Activated naive CD4-positive, alpha-beta T cell treated with anti-CD3 and anti-CD28 coated beads, Interleukin-2, amount 10 ng/mL, durations not matched to agents 7 days and 5 days (primary cell): ENCODE data around the gene ZXDC.

Source experiments
- CTCF ChIA-PET: fragments of 350-600 bp; sonication (Branson Sonifier 250); formaldehyde crosslinking; loops from one replicate; lab custom pipeline; 2021; ENCODE audit warnings: antibody characterized with exemption; lab: Charles Lee
- DNase-seq: peaks from one replicate; pipeline ENCODE4 v3.0.0-alpha.2; 2020
- H3K27ac Mint-ChIP-seq: one replicate; pipeline ENCODE4 v1.8.0; 2021; ENCODE audit warnings: mild to moderate bottlenecking, moderate library complexity, mixed read lengths
- H3K27me3 Mint-ChIP-seq: one replicate; pipeline ENCODE4 v1.8.0; 2021; ENCODE audit warnings: mild to moderate bottlenecking, mixed read lengths
- H3K36me3 Mint-ChIP-seq: one replicate; pipeline ENCODE4 v1.8.0; 2021; ENCODE audit warnings: mixed read lengths
- H3K4me1 Mint-ChIP-seq: one replicate; pipeline ENCODE4 v1.8.0; 2021; ENCODE audit warnings: mixed read lengths
- H3K4me3 Mint-ChIP-seq: one replicate; pipeline ENCODE4 v1.8.0; 2021; ENCODE audit warnings: mild to moderate bottlenecking, moderate library complexity, mixed read lengths
- H3K9me3 Mint-ChIP-seq: one replicate; pipeline ENCODE4 v1.8.0; 2021; ENCODE audit warnings: mixed read lengths

ZXDC gene, protein sequence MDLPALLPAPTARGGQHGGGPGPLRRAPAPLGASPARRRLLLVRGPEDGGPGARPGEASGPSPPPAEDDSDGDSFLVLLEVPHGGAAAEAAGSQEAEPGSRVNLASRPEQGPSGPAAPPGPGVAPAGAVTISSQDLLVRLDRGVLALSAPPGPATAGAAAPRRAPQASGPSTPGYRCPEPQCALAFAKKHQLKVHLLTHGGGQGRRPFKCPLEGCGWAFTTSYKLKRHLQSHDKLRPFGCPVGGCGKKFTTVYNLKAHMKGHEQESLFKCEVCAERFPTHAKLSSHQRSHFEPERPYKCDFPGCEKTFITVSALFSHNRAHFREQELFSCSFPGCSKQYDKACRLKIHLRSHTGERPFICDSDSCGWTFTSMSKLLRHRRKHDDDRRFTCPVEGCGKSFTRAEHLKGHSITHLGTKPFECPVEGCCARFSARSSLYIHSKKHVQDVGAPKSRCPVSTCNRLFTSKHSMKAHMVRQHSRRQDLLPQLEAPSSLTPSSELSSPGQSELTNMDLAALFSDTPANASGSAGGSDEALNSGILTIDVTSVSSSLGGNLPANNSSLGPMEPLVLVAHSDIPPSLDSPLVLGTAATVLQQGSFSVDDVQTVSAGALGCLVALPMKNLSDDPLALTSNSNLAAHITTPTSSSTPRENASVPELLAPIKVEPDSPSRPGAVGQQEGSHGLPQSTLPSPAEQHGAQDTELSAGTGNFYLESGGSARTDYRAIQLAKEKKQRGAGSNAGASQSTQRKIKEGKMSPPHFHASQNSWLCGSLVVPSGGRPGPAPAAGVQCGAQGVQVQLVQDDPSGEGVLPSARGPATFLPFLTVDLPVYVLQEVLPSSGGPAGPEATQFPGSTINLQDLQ

GRCh38 chr3:126475413-126476114 is at the start of gene ZXDC:
Gene ZXDC, minus strand, starts transcription at chr3:126475891. Its CDS starts 26 bp downstream, at chr3:126475865.
- peaks cover 10% of the 10 kb centered on the region for H3K27me3 Mint-ChIP-seq
- peak within 1 kb of the TSS; percentile 95 for H3K27ac Mint-ChIP-seq
- CTCF ChIA-PET = interaction anchor here (0.7 to 1.3 kb wide), 3 partner anchors 12 to 86 kb away, joined by 3 to 4 read pairs (median 4); no protein-coding TSS in a partner anchor
- H3K4me1 Mint-ChIP-seq = peaks cover 40% of the 10 kb centered on the region
- no peaks in the 10 kb centered on the region for H3K9me3 Mint-ChIP-seq
- peaks cover 28% of the 10 kb centered on the region for H3K36me3 Mint-ChIP-seq
- peak; percentile 93 for DNase-seq
- peak within 1 kb of the TSS; percentile 94 for H3K4me3 Mint-ChIP-seq

DNA sequence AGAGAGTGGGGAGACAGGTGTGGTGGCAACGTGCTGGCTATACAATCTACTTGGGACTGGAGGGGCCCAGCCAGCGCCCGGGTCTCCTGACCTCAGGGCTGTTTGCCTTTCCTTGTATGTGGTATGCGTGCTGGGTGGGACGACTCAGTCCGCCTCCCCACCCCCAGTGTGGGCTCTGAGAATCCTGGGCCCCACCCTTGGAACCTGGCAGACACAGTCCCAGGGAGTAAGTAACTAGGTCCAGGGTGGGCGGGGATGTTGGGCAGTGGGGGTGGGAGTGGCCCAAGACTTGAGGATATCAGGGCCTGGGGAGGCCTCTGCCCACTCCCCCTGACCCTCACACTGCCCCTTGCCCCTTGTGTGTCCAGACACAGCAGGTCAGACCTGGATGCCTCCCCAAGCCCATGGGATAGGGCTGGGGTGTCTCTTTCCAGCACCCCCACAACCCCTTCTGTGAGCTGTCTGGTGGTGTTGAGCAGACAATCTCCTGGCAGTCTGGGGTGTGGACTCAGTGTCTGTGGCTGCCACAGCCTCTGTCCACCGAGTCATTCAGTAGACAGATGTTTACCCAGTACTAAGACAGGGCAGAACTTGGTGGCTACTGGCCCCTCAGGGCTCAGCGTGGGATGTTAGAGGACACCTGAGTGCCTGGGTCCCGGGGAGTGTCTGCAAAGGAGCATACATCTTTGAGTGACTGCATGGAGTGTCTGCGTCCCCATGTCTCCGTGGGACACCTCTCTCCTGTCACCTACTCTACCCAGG is 49.6 kb upstream of the ZXDC start:
- Mint-ChIP-seq H3K36me3 (no peaks in the 10 kb centered on the region), H3K9me3 (no peaks in the 10 kb centered on the region), H3K4me3 (no peak overlapping the region), H3K4me1 (no peaks in the 10 kb centered on the region), H3K27ac (no peak overlapping the region), H3K27me3 (peaks cover 51% of the 10 kb centered on the region)
- CTCF ChIA-PET = no interaction called here
- no peak for DNase-seq

DNA sequence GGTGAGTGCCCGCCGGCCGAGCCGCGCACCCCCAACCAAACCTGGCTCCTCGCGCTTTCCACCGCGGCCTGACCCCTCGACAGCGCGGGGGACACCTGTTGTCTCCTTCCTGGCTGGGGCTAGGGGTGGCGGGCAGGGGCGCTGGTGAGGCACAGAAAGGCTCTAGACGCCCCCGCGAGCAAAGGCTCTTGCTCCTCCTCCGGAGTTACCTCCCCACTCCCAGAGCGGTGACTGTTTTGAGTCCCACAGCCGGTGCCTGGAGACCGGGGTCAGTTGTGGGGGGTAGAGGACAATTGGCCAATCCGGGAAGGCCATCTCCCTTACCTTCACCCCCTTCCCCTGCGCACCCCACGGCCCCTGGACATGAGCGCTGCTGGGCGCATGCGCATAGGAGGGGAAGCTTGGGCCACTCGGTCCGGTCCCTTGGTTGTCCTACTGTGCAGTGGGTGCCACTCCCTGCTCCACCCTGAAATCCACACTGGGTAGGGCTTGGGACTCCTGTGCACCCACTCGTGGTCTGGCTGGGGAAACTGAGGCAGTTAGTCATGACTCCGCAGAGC is 48.8 kb upstream of the ZXDC start:
- no peak for DNase-seq
- H3K27me3 Mint-ChIP-seq = peaks cover 58% of the 10 kb centered on the region
- no peaks in the 10 kb centered on the region for H3K9me3 Mint-ChIP-seq
- no peak overlapping the region for H3K4me3 Mint-ChIP-seq
- CTCF ChIA-PET = no interaction called here
- H3K36me3 Mint-ChIP-seq = no peaks in the 10 kb centered on the region
- no peak overlapping the region for H3K27ac Mint-ChIP-seq
- H3K4me1 Mint-ChIP-seq = no peaks in the 10 kb centered on the region

DNA sequence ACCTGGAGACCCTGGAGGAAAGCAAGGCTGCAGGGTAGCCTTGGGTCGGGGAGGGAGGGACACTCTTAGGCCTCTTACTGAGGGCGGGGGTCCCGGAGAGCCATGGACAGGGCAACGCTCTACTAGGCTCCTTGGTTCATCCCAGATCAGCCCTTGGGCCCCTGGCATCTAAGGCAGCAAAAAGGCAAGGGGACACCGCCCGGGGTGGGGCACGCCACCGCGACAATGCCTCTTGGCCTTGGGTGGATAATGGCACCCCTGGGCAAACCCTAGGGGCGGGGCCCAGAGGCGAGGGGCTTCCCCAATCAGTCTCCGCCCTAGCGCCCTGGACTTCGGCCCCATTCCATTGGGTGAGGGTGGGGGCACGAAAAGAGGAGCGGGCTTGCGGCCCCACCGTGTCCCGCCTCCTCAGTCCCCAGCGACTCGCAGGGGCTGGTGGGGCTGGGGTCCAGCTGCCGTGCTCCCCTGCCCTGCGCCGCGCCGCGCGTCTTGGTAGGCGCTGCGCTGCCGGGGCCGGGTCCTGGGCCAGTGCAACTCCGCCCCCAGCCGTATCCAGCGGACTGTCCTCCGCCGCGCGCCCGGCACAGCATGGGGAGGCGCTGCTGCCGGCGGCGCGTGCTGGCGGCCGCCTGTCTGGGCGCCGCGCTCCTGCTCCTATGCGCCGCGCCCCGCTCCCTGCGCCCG is 48.2 kb upstream of the ZXDC start, which contains the start of gene CHST13:
Gene CHST13 (plus strand): TSS at position 411 of the 684 bp plus-strand sequence. CDS start 178 bp downstream, at position 589.
- Mint-ChIP-seq H3K4me3 (no peak within 1 kb of the TSS), H3K27ac (no peak within 1 kb of the TSS), H3K27me3 (peaks cover 63% of the 10 kb centered on the region), H3K36me3 (no peaks in the 10 kb centered on the region), H3K9me3 (no peaks in the 10 kb centered on the region), H3K4me1 (no peaks in the 10 kb centered on the region)
- no peak for DNase-seq
- CTCF ChIA-PET = interaction anchor here (1.0 to 1.6 kb wide), 5 partner anchors 11 to 1025 kb away, joined by 3 to 6 read pairs (median 4); no protein-coding TSS in a partner anchor

DNA sequence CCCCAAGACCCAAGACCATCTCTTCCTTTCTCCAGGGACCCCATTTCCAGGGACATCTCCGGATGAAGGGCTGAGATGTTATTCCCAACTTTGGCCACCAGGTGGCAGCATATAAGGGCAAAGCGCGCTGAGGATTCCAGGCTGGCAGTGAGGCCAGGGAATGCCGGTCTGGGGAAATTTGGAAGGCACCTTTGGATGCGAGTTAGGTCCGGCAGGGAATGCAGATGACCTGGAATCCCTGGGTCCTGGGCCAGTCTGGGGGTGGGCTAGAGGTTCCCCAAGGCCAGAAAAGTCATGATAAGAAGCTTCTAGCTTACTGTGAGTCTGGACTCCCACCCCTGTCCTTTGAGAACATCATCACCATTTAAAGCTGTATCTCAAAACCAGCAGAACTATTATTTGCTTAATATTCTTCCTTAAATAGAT is 46.7 kb upstream of the ZXDC start:
- CTCF ChIA-PET = interaction anchor here (0.6 to 2.4 kb wide), 19 partner anchors 8 to 1026 kb away, joined by 3 to 6 read pairs (median 3); partner anchors contain the start of gene TXNRD3
- peak; percentile 50 for DNase-seq
- Mint-ChIP-seq H3K27ac (no peak overlapping the region), H3K27me3 (peaks cover 69% of the 10 kb centered on the region), H3K4me1 (no peaks in the 10 kb centered on the region), H3K4me3 (no peak overlapping the region), H3K36me3 (no peaks in the 10 kb centered on the region), H3K9me3 (no peaks in the 10 kb centered on the region)

- Mint-ChIP-seq H3K4me1 (no peaks in the 10 kb centered on the region), H3K36me3 (no peaks in the 10 kb centered on the region), H3K4me3 (no peak overlapping the region), H3K27me3 (peaks cover 65% of the 10 kb centered on the region), H3K9me3 (no peaks in the 10 kb centered on the region), H3K27ac (peak overlapping the region; percentile 37)
- DNase-seq = no peak
- CTCF ChIA-PET = interaction anchor here (0.7 to 2.4 kb wide), 4 partner anchors 15 to 231 kb away, joined by 4 to 6 read pairs (median 5); no protein-coding TSS in a partner anchor
Observed at GRCh38 chr3:126521122-126521891, 45.6 kb upstream of the ZXDC start.

- H3K27ac Mint-ChIP-seq = no peak overlapping the region
Observed at GRCh38 chr3:126519506-126520455, 44.1 kb upstream of the ZXDC start.

DNA sequence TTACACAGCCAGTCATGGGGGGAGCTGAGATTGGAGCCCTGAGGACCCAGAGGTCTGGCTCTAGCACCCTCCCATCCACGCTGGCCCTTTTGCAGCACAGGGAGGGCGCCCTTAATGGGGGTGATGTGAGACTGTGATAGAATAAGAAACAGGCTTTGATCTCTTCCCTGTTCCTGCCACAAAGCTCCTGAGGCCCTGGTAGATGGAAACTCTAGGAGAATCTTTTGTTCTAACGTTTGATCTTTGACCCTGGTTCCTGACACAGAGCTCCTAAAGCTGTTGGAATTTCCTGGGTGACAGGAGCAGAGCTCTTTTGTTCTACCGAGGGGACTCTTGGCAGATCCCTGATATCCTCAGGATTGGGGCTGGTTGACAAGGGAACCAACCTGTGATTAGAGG is 43.1 kb upstream of the ZXDC start:
- Mint-ChIP-seq H3K9me3 (no peaks in the 10 kb centered on the region), H3K27ac (no peak overlapping the region), H3K4me3 (no peak overlapping the region), H3K27me3 (peaks cover 42% of the 10 kb centered on the region), H3K4me1 (no peaks in the 10 kb centered on the region), H3K36me3 (no peaks in the 10 kb centered on the region)
- CTCF ChIA-PET = interaction anchor here (0.7 to 1.8 kb wide), 4 partner anchors 8 to 94 kb away, joined by 3 read pairs; partner anchors contain the start of gene ZXDC
- DNase-seq = no peak

More at GRCh38 chr3:126519506-126520455, 44.1 kb upstream of the ZXDC start:
- H3K36me3 Mint-ChIP-seq = no peaks in the 10 kb centered on the region
- CTCF ChIA-PET = interaction anchor here (0.8 to 1.8 kb wide), 3 partner anchors 9 to 93 kb away, joined by 3 read pairs; no protein-coding TSS in a partner anchor
- no peak for DNase-seq
- H3K27me3 Mint-ChIP-seq = peaks cover 50% of the 10 kb centered on the region
- H3K4me3 Mint-ChIP-seq = no peak overlapping the region
- H3K4me1 Mint-ChIP-seq = no peaks in the 10 kb centered on the region
- H3K9me3 Mint-ChIP-seq = no peaks in the 10 kb centered on the region

- no peaks in the 10 kb centered on the region for H3K9me3 Mint-ChIP-seq
- no peaks in the 10 kb centered on the region for H3K36me3 Mint-ChIP-seq
- CTCF ChIA-PET = interaction anchor here (0.7 to 1.0 kb wide), 3 partner anchors 8 to 42 kb away, joined by 3 read pairs; partner anchors contain the start of gene ZXDC
- H3K4me3 Mint-ChIP-seq = no peak overlapping the region
- H3K27ac Mint-ChIP-seq = no peak overlapping the region
- no peak for DNase-seq
- peaks cover 36% of the 10 kb centered on the region for H3K27me3 Mint-ChIP-seq
- H3K4me1 Mint-ChIP-seq = no peaks in the 10 kb centered on the region
Observed at GRCh38 chr3:126517986-126518778, 42.5 kb upstream of the ZXDC start.

- Mint-ChIP-seq H3K27ac (no peak within 1 kb of the TSS), H3K4me1 (no peaks in the 10 kb centered on the region), H3K27me3 (peaks cover 30% of the 10 kb centered on the region), H3K36me3 (no peaks in the 10 kb centered on the region), H3K4me3 (no peak within 1 kb of the TSS), H3K9me3 (no peaks in the 10 kb centered on the region)
- CTCF ChIA-PET = no interaction called here
- no peak for DNase-seq
Observed at GRCh38 chr3:126517291-126517951, 41.7 kb upstream of the ZXDC start, which contains the start of gene UROC1. Gene UROC1, minus strand, starts transcription at chr3:126517773. Its CDS starts 54 bp downstream, at chr3:126517719.
